Duodenal mucosa (tissue), 2 donors: ENCODE data around the gene ST6GAL1.
"Not testable (repeated sequence)": the region's sequence is repeated elsewhere in the genome, so short reads cannot be mapped to it uniquely, and the experiment has no call there.

Experiments used
- H3K27ac ChIP-seq: one replicate; pipeline ENCODE4 v1.7.0; 2013; ENCODE audit warnings: low read depth, low read length
- H3K27me3 ChIP-seq, 2 donors: one replicate each; pipeline ENCODE4 v1.7.0; 2013; ENCODE audit warnings: low read length in 2 of 2, control low read depth in 1 of 2; ENCODE audit not compliant: insufficient read depth in 2 of 2, control insufficient read depth in 1 of 2
- H3K36me3 ChIP-seq, 2 donors: one replicate each; pipeline ENCODE4 v1.7.0; 2013; ENCODE audit warnings: low read length in 2 of 2, control low read depth in 1 of 2; ENCODE audit not compliant: insufficient read depth in 2 of 2, control insufficient read depth in 1 of 2
- H3K4me1 ChIP-seq, 2 donors: one replicate each; pipeline ENCODE4 v1.7.0; 2013; ENCODE audit warnings: low read length in 2 of 2, control low read depth in 1 of 2; ENCODE audit not compliant: insufficient read depth in 2 of 2, control insufficient read depth in 1 of 2
- H3K4me3 ChIP-seq, 2 donors: one replicate each; pipeline ENCODE4 v1.7.0; 2013; ENCODE audit warnings: low read length in 2 of 2, low read depth in 1 of 2
- H3K9ac ChIP-seq, 2 donors: one replicate each; pipeline ENCODE4 v1.7.0; 2013; ENCODE audit warnings: low read length in 2 of 2, low read depth in 1 of 2
- H3K9me3 ChIP-seq, 2 donors: one replicate each; pipeline ENCODE4 v1.7.0; 2013; ENCODE audit warnings: low read length in 2 of 2, control low read depth in 1 of 2; ENCODE audit not compliant: control insufficient read depth in 1 of 2

ST6GAL1 gene

GRCh38 chr3:186955898-186956696 lies 25.8 kb downstream of the ST6GAL1 start:
- Histone ChIP-seq H3K27me3 (no peaks in the 10 kb centered on the region), H3K9me3 (no peaks in the 10 kb centered on the region), H3K4me3 (no peak overlapping the region), H3K9ac (no peak overlapping the region), H3K36me3 (no peaks in the 10 kb centered on the region), H3K27ac (no peak overlapping the region), H3K4me1 (no peaks in the 10 kb centered on the region)

GRCh38 chr3:186959029-186959624 lies 28.8 kb downstream of the ST6GAL1 start:
- Histone ChIP-seq H3K4me3 (no peak overlapping the region), H3K9ac (no peak overlapping the region), H3K4me1 (no peaks in the 10 kb centered on the region), H3K36me3 (no peaks in the 10 kb centered on the region), H3K27ac (no peak overlapping the region), H3K9me3 (no peaks in the 10 kb centered on the region), H3K27me3 (no peaks in the 10 kb centered on the region)

GRCh38 chr3:186960347-186960746 lies 30.0 kb downstream of the ST6GAL1 start:
- H3K27ac ChIP-seq: no peak overlapping the region
- no peak overlapping the region for H3K9ac ChIP-seq
- no peaks in the 10 kb centered on the region for H3K27me3 ChIP-seq
- no peak overlapping the region for H3K4me3 ChIP-seq
- no peaks in the 10 kb centered on the region for H3K36me3 ChIP-seq
- no peaks in the 10 kb centered on the region for H3K4me1 ChIP-seq
- no peaks in the 10 kb centered on the region for H3K9me3 ChIP-seq

GRCh38 chr3:186962445-186962844 lies 32.1 kb downstream of the ST6GAL1 start:
- Histone ChIP-seq H3K4me3 (no peak overlapping the region), H3K4me1 (no peaks in the 10 kb centered on the region), H3K9ac (no peak overlapping the region), H3K27me3 (no peaks in the 10 kb centered on the region), H3K36me3 (no peaks in the 10 kb centered on the region), H3K27ac (no peak overlapping the region), H3K9me3 (no peaks in the 10 kb centered on the region)

GRCh38 chr3:186963636-186964035 lies 33.3 kb downstream of the ST6GAL1 start:
- Histone ChIP-seq H3K27me3 (no peaks in the 10 kb centered on the region), H3K36me3 (no peaks in the 10 kb centered on the region), H3K27ac (no peak overlapping the region), H3K9ac (no peak overlapping the region), H3K4me3 (no peak overlapping the region), H3K4me1 (no peaks in the 10 kb centered on the region), H3K9me3 (no peaks in the 10 kb centered on the region)

GRCh38 chr3:186964071-186964470 lies 33.7 kb downstream of the ST6GAL1 start:
- Histone ChIP-seq H3K9me3 (no peaks in the 10 kb centered on the region), H3K4me1 (no peaks in the 10 kb centered on the region), H3K27ac (no peak overlapping the region), H3K36me3 (no peaks in the 10 kb centered on the region), H3K27me3 (no peaks in the 10 kb centered on the region), H3K9ac (no peak overlapping the region), H3K4me3 (no peak overlapping the region)

GRCh38 chr3:186964616-186965015 lies 34.3 kb downstream of the ST6GAL1 start:
- Histone ChIP-seq H3K4me3 (no peak overlapping the region), H3K36me3 (no peaks in the 10 kb centered on the region), H3K27ac (no peak overlapping the region), H3K27me3 (no peaks in the 10 kb centered on the region), H3K4me1 (no peaks in the 10 kb centered on the region), H3K9me3 (no peaks in the 10 kb centered on the region), H3K9ac (no peak overlapping the region)

- Histone ChIP-seq H3K27me3 (no peaks in the 10 kb centered on the region), H3K4me3 (no peak overlapping the region), H3K27ac (no peak overlapping the region), H3K4me1 (no peaks in the 10 kb centered on the region), H3K9me3 (no peaks in the 10 kb centered on the region), H3K9ac (no peak overlapping the region), H3K36me3 (no peaks in the 10 kb centered on the region)
Observed at GRCh38 chr3:186965141-186965879, 35.0 kb downstream of the ST6GAL1 start.

GRCh38 chr3:186966406-186966805 lies 36.1 kb downstream of the ST6GAL1 start:
- Histone ChIP-seq H3K9me3 (no peaks in the 10 kb centered on the region), H3K27me3 (no peaks in the 10 kb centered on the region), H3K9ac (no peak overlapping the region), H3K27ac (no peak overlapping the region), H3K4me3 (no peak overlapping the region), H3K4me1 (no peaks in the 10 kb centered on the region), H3K36me3 (no peaks in the 10 kb centered on the region)

- not testable (repeated sequence) for H3K4me1 ChIP-seq, H3K4me3 ChIP-seq, H3K27me3 ChIP-seq, H3K36me3 ChIP-seq, H3K9ac ChIP-seq, H3K27ac ChIP-seq, H3K9me3 ChIP-seq
Observed at GRCh38 chr3:186967236-186967635, 36.9 kb downstream of the ST6GAL1 start.
